OCI-LY1 (cell line): ENCODE results near the gene GMDS.
A peak's percentile ranks its signal among the peaks of the same experiment; 100 is the strongest.

Experiments used
- H2AFZ ChIP-seq: fragments of 200-600 bp; sonication (generic), shearing (Covaris generic); 2 replicates; pipeline ENCODE4 v1.6.0; 2014; ENCODE audit warnings: antibody characterized with exemption, mild to moderate bottlenecking, low read length
- H3F3A ChIP-seq: fragments of 200-600 bp; sonication (generic), shearing (Covaris generic); 2 replicates; pipeline ENCODE4 v1.6.0; 2014; ENCODE audit warnings: mild to moderate bottlenecking, antibody characterized with exemption, low read length, moderate library complexity; ENCODE audit not compliant: insufficient read depth
- H3K27ac ChIP-seq: fragments of 200-600 bp; sonication (generic); 2 replicates; pipeline ENCODE4 v1.5.1; 2014; ENCODE audit warnings: low read length, mixed run types, mild to moderate bottlenecking, low read depth; ENCODE audit not compliant: poor library complexity, severe bottlenecking
- H3K27me3 ChIP-seq: fragments of 200-600 bp; sonication (generic); 2 replicates; pipeline ENCODE4 v1.6.0; 2014; ENCODE audit warnings: antibody characterized with exemption, mild to moderate bottlenecking, low read length, moderate library complexity; ENCODE audit not compliant: insufficient read depth
- H3K36me3 ChIP-seq: fragments of 200-600 bp; sonication (generic); 2 replicates; pipeline ENCODE4 v1.6.1; 2014; ENCODE audit warnings: mild to moderate bottlenecking, antibody characterized with exemption, low read length, moderate library complexity, mixed read lengths; ENCODE audit not compliant: insufficient read depth
- H3K4me1 ChIP-seq: fragments of 200-600 bp; sonication (generic); 2 replicates; pipeline ENCODE4 v1.5.1; 2014; ENCODE audit warnings: mild to moderate bottlenecking, low read length, moderate library complexity; ENCODE audit not compliant: insufficient read depth, severe bottlenecking
- H3K4me2 ChIP-seq: fragments of 200-600 bp; sonication (generic), shearing (Covaris generic); 2 replicates; pipeline ENCODE4 v1.6.1; 2014; ENCODE audit warnings: low read length
- H3K4me3 ChIP-seq: fragments of 200-600 bp; sonication (generic); 2 replicates; pipeline ENCODE4 v1.5.1; 2014; ENCODE audit warnings: low read length, low read depth, mild to moderate bottlenecking, mixed read lengths; ENCODE audit not compliant: poor library complexity, severe bottlenecking
- H3K79me2 ChIP-seq: fragments of 200-600 bp; shearing (Covaris generic); 2 replicates; pipeline ENCODE4 v1.6.1; 2016; ENCODE audit warnings: mixed run types, low read length, mixed read lengths; ENCODE audit not compliant: insufficient read depth
- H3K9ac ChIP-seq: fragments of 200-600 bp; sonication (generic), shearing (Covaris generic); 2 replicates; pipeline ENCODE4 v1.6.1; 2014; ENCODE audit warnings: mild to moderate bottlenecking, low read length, mixed read lengths
- H3K9me2 ChIP-seq: fragments of 200-600 bp; sonication (generic), shearing (Covaris generic); 2 replicates; pipeline ENCODE4 v1.6.1; 2014; ENCODE audit warnings: low read depth, mild to moderate bottlenecking, low read length, mixed read lengths
- H3K9me3 ChIP-seq: fragments of 200-600 bp; shearing (Covaris generic); 2 replicates; pipeline ENCODE4 v1.6.1; 2014; ENCODE audit warnings: low read length, mixed read lengths
- H4K20me1 ChIP-seq: fragments of 200-600 bp; sonication (generic), shearing (Covaris generic); 2 replicates; pipeline ENCODE4 v1.6.0; 2016; ENCODE audit warnings: mild to moderate bottlenecking, low read length; ENCODE audit not compliant: insufficient read depth
- EZH2 ChIP-seq: fragments of 200-600 bp; sonication (generic), shearing (Covaris generic); IDR thresholded peaks from 2 replicates; pipeline ENCODE4 v1.8.0; 2017; ENCODE audit warnings: borderline replicate concordance, mixed run types, mild to moderate bottlenecking, antibody characterized with exemption, low read length, moderate library complexity, mixed read lengths
- TF ChIP-seq, protein P1 (sequence below): fragments of 200-600 bp; sonication (generic), shearing (Covaris generic); IDR thresholded peaks from 2 replicates; pipeline ENCODE4 v1.5.1; 2017; ENCODE audit warnings: mild to moderate bottlenecking, antibody characterized with exemption, low read length, moderate library complexity, mixed read lengths

GMDS gene

GRCh38 chr6:1701668-1702353 lies 543.6 kb downstream of the GMDS start:
- Histone ChIP-seq H3K4me1 (peaks cover 42% of the 10 kb centered on the region), H4K20me1 (no peaks in the 10 kb centered on the region), H3K27ac (no peak overlapping the region), H2AFZ (no peak overlapping the region), H3K9me2 (no peaks in the 10 kb centered on the region), H3K4me3 (no peak overlapping the region), H3K9ac (no peak overlapping the region), H3K36me3 (peaks cover 6% of the 10 kb centered on the region; the same call in 1 of the 2 replicates), H3K27me3 (no peaks in the 10 kb centered on the region), H3F3A (no peaks in the 10 kb centered on the region), H3K9me3 (no peaks in the 10 kb centered on the region), H3K79me2 (no peaks in the 10 kb centered on the region), H3K4me2 (no peak overlapping the region)
- no peak for TF ChIP-seq EZH2
- TF ChIP-seq, protein P1, sequence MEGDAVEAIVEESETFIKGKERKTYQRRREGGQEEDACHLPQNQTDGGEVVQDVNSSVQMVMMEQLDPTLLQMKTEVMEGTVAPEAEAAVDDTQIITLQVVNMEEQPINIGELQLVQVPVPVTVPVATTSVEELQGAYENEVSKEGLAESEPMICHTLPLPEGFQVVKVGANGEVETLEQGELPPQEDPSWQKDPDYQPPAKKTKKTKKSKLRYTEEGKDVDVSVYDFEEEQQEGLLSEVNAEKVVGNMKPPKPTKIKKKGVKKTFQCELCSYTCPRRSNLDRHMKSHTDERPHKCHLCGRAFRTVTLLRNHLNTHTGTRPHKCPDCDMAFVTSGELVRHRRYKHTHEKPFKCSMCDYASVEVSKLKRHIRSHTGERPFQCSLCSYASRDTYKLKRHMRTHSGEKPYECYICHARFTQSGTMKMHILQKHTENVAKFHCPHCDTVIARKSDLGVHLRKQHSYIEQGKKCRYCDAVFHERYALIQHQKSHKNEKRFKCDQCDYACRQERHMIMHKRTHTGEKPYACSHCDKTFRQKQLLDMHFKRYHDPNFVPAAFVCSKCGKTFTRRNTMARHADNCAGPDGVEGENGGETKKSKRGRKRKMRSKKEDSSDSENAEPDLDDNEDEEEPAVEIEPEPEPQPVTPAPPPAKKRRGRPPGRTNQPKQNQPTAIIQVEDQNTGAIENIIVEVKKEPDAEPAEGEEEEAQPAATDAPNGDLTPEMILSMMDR = no peak

DNA sequence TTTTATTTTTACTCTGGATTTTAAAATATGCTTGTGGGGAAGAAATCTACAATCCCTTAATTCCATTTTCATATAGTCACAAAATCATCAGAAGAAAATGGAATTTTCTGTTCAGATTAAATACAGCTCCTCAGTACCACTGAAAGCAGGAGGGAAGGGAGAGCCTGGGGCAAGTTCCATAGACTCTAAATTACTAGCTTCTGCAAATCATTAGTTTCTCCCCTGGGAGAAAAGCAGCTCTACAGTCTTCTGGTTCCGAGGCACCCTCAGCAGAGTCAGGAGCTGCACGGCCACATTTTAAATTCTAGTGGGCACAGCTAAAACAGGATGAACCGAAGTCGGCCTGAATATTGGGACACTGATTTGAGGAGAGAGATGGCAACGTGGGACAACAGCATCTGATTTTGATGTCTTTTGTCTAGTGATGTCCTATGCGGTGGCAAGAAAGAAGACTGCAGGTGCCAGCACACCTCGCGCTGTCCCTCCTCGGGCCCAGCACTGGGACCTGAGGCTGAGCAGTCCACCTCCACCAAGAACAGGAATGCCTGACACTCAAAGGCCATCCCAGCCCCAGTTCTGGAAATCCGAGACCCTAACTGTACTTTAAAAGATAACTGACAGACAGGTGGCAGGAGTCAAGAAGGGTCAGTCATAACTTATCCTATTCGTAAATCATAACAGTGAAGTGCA lies 545.0 kb downstream of the GMDS start:
- Histone ChIP-seq H3K4me2 (no peak overlapping the region), H3K36me3 (peaks cover 6% of the 10 kb centered on the region; the same call in 1 of the 2 replicates), H3K27me3 (no peaks in the 10 kb centered on the region), H3K9ac (no peak overlapping the region), H3K9me3 (no peaks in the 10 kb centered on the region), H3K9me2 (no peaks in the 10 kb centered on the region), H2AFZ (no peak overlapping the region), H3K4me3 (no peak overlapping the region), H3K79me2 (no peaks in the 10 kb centered on the region), H3K27ac (no peak overlapping the region), H3K4me1 (peaks cover 41% of the 10 kb centered on the region), H3F3A (no peaks in the 10 kb centered on the region), H4K20me1 (no peaks in the 10 kb centered on the region)
- TF ChIP-seq, protein P1 = no peak
- no peak for TF ChIP-seq EZH2

- H3K27ac ChIP-seq = peak overlapping the region; percentile 28
- no peaks in the 10 kb centered on the region for H3K9me2 ChIP-seq
- no peak overlapping the region for H3K9ac ChIP-seq
- no peaks in the 10 kb centered on the region for H3K27me3 ChIP-seq
- no peak overlapping the region for H2AFZ ChIP-seq
- no peak overlapping the region for H3K4me3 ChIP-seq
- peaks cover 24% of the 10 kb centered on the region for H3K4me1 ChIP-seq
- H3K36me3 ChIP-seq = peaks cover 19% of the 10 kb centered on the region
- no peak overlapping the region for H3K4me2 ChIP-seq
- no peaks in the 10 kb centered on the region for H4K20me1 ChIP-seq
- H3F3A ChIP-seq = no peaks in the 10 kb centered on the region
- TF ChIP-seq EZH2 = no peak
- TF ChIP-seq, protein P1 = peak; percentile 7; the same call in 1 of the 2 replicates
- H3K79me2 ChIP-seq = no peaks in the 10 kb centered on the region
- H3K9me3 ChIP-seq = no peaks in the 10 kb centered on the region
These were observed 546.9 kb downstream of the GMDS start for GRCh38 chr6:1698527-1698926.
